Endothelial cell of umbilical vein (primary cell): ENCODE data around the gene FAU.

Experiments used
- JUN ChIP-seq: IDR thresholded peaks from 2 replicates; pipeline ENCODE4 v1.6.1; 2011; ENCODE audit warnings: borderline replicate concordance, low read depth; ENCODE audit not compliant: insufficient read length, insufficient read depth
- POLR2A ChIP-seq: IDR thresholded peaks from 2 replicates; pipeline ENCODE4 v1.6.1; 2012; ENCODE audit warnings: low read depth, mild to moderate bottlenecking, control low read depth, low read length
- TF ChIP-seq, protein P1 (sequence below), 2 donors: IDR thresholded peaks; 1 replicate in 1 of 2; 2 replicates in 1 of 2; pipeline ENCODE4 v1.5.1; 2011; ENCODE audit warnings: low read length in 2 of 2, mild to moderate bottlenecking in 2 of 2, moderate library complexity in 2 of 2, control low read depth in 1 of 2, inconsistent platforms in 1 of 2, low read depth in 1 of 2; ENCODE audit not compliant: insufficient read depth in 1 of 2; ENCODE audit errors: extremely low read depth in 1 of 2

GRCh38 chr11:65107751-65108468 lies 14.0 kb downstream of the FAU start:
- TF ChIP-seq, protein P1, sequence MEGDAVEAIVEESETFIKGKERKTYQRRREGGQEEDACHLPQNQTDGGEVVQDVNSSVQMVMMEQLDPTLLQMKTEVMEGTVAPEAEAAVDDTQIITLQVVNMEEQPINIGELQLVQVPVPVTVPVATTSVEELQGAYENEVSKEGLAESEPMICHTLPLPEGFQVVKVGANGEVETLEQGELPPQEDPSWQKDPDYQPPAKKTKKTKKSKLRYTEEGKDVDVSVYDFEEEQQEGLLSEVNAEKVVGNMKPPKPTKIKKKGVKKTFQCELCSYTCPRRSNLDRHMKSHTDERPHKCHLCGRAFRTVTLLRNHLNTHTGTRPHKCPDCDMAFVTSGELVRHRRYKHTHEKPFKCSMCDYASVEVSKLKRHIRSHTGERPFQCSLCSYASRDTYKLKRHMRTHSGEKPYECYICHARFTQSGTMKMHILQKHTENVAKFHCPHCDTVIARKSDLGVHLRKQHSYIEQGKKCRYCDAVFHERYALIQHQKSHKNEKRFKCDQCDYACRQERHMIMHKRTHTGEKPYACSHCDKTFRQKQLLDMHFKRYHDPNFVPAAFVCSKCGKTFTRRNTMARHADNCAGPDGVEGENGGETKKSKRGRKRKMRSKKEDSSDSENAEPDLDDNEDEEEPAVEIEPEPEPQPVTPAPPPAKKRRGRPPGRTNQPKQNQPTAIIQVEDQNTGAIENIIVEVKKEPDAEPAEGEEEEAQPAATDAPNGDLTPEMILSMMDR (IDR thresholded peaks at IDR 0.05; ENCODE audit: extremely low read depth in 1 of 2, insufficient read depth in 1 of 2, low read depth in 1 of 2, low read length in 2 of 2), result no peak
- TF ChIP-seq POLR2A (no peak), JUN (no peak)
